ENCODE results near the gene TRIO.

TRIO gene

DNA sequence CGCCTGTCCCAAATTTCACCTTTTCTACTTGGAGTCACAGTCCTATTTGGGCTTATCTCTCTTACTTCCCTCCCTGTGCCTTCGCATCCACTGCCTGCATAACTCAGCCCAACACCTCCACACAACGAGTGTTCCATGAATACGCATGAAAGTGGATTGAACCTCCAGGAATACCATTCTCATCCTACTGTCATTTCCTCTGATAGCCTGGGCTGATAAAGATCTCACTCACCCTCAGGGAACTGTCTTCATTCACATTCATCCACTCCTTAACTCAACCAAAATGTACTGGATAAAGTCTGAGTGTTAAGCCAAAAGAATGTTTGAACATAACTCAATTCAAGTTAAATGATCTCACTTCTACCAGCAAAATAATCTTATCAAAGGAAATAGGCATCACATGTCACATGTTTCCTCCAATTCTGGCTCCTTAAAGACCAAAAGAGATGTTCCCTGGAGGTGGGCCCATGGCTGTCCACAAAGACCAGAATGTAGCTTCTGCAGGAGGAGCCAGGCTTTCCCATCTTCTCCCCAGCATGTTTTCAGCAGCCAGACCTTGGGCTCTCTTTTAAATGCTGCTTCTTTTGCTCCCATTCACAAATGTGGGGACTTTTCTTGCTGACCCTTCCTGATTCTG is 28.4 kb upstream of the TRIO start:
- H3K27me3 Mint-ChIP-seq (ENCODE audit: low read depth), result no peaks in the 10 kb centered on the region
- H3K9me3 Mint-ChIP-seq, result no peaks in the 10 kb centered on the region
- no peak overlapping the region for H3K27ac Mint-ChIP-seq
- H3K4me3 Mint-ChIP-seq, result no peak overlapping the region
- no peaks in the 10 kb centered on the region for H3K36me3 Mint-ChIP-seq (ENCODE audit: low read depth)
- no peaks in the 10 kb centered on the region for H3K4me1 Mint-ChIP-seq (ENCODE audit: low read depth)

DNA sequence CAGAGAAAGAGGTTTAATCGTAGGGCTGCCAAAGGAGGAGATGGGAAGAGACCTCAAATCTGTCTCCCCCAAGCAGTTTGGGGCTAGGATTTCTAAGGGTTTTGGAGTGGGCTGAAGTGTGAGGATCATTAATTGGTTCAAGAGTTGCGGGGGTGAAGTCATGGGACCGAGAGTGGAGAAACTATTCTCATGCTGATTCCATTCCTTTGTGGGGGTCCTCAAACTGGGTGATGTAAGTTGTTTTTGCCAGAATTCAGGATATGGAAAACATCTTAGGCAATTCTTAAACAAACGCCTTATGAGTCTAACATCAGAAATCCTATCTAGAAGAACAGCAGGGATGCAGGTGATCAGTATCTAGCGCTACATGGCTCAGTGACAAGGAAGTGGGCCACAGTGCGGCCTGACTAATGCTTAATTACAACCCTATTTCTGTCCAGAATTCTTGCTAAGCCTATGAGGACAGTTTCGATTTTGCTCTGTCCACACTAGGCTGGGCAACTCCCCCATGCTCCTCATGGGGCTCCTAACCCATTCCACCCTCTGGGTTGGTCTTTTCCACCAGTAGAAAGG is 27.7 kb upstream of the TRIO start:
- H3K27me3 Mint-ChIP-seq (ENCODE audit: low read depth), result no peaks in the 10 kb centered on the region
- H3K36me3 Mint-ChIP-seq (ENCODE audit: low read depth), result no peaks in the 10 kb centered on the region
- H3K4me3 Mint-ChIP-seq, result no peak overlapping the region
- H3K9me3 Mint-ChIP-seq, result no peaks in the 10 kb centered on the region
- H3K27ac Mint-ChIP-seq, result no peak overlapping the region
- H3K4me1 Mint-ChIP-seq (ENCODE audit: low read depth), result no peaks in the 10 kb centered on the region

DNA sequence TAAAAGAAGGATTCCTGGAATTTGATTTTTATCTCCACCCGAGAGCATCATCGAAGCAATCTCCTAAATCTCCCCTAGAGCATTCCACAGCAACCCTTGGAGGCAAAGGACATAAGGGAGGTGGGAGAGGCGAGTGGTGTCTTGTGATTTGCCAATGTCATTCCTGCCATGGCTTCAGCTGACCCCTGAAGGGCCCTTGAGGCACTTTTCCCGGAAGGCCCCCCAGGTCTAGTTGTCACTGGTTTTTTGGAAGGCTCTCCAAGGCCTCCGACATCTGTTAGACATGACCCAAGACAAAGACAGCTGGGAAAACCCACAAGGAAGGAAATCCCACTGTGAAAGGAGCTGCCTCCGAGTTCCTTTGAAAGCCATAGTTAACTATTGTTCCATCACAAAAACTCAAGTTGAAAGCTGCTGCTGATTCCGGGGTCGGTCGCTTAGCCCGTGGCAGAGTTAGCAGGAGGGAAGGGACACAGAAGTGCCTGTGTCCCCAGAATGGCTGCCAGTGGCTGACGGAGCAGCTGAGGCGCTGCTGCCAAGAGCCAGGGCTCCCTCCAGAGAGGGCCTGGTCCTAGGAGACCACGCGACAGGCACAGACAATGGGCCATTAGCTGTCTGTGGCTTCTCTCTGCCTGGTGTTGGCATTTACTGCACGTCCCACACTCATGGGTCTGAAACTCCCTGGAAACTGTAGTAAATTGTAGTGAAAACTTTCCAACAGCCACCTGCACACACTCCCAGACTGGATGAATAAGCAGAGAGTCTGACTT is 24.4 kb upstream of the TRIO start:
- H3K27me3 Mint-ChIP-seq (ENCODE audit: low read depth), result no peaks in the 10 kb centered on the region

DNA sequence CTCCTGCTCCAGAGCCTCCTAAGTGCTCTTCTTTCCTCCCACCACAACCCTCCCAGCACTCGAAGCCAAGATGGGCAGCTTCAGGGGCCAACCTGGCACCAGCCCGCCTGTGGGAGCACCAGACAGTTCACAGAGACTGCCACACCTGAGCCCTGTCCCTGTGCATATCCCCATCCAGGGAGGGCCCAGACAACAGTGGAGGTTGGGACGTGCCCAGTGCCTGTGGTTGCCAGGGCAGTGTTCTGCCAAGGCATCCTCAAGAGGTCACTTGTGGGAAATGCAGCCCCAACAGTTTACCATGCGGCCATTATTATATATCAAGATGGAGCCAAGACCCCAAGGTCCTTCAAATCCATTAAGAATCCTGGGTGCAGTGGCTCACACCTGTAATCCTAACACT is 23.0 kb upstream of the TRIO start:
- Mint-ChIP-seq H3K9me3 (no peaks in the 10 kb centered on the region), H3K27ac (no peak overlapping the region), H3K27me3 (ENCODE audit: low read depth) (no peaks in the 10 kb centered on the region), H3K4me1 (ENCODE audit: low read depth) (no peaks in the 10 kb centered on the region), H3K4me3 (no peak overlapping the region), H3K36me3 (ENCODE audit: low read depth) (no peaks in the 10 kb centered on the region)

More for the DNA sequence above, 24.4 kb upstream of the TRIO start:
- H3K9me3 Mint-ChIP-seq, result no peaks in the 10 kb centered on the region
- H3K27ac Mint-ChIP-seq, result no peak overlapping the region
- H3K36me3 Mint-ChIP-seq (ENCODE audit: low read depth), result no peaks in the 10 kb centered on the region
- H3K4me1 Mint-ChIP-seq (ENCODE audit: low read depth), result no peaks in the 10 kb centered on the region
- H3K4me3 Mint-ChIP-seq, result no peak overlapping the region

DNA sequence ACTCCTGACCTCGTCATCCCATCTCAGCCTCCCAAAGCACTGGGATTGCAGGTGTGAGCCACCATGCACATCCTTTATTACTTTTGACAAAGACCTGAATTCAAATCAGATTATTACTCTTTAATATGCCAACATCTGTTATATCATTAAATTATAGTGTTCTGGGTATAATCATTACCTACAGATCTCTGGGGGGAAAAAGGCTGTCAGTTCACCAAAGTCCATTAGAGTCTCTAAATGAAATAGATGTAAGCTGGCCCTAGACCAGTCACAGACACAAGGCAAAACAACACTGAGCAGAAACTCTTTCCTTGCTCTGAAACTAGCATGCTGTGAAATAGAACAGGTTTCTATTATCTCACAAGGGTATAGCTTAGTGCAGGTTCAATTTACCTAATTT is 21.6 kb upstream of the TRIO start:
- Mint-ChIP-seq H3K27me3 (ENCODE audit: low read depth) (no peaks in the 10 kb centered on the region), H3K4me1 (ENCODE audit: low read depth) (no peaks in the 10 kb centered on the region), H3K36me3 (ENCODE audit: low read depth) (no peaks in the 10 kb centered on the region), H3K9me3 (no peaks in the 10 kb centered on the region), H3K4me3 (no peak overlapping the region), H3K27ac (no peak overlapping the region)

DNA sequence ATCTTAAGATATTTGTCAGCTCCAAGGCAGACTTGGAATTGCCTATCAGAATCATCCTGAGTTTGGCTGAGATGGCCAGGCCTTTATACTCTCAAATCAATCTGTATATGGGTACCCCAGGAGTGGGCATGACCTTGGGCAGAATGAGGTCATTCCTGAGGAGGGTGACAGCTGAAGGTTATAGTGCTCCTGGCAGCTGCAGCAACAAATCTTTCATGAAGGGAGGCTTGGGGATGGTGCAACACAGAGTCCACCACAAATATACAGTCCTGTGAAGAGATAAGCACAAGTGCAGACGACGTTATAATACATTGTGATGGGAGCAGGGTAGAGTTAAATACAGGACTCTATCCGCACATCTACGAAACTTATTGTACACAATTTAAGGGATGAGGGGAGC is 21.1 kb upstream of the TRIO start:
- no peaks in the 10 kb centered on the region for H3K9me3 Mint-ChIP-seq
- H3K27me3 Mint-ChIP-seq (ENCODE audit: low read depth), result no peaks in the 10 kb centered on the region
- H3K4me1 Mint-ChIP-seq (ENCODE audit: low read depth), result no peaks in the 10 kb centered on the region
- H3K27ac Mint-ChIP-seq, result no peak overlapping the region
- no peak overlapping the region for H3K4me3 Mint-ChIP-seq
- H3K36me3 Mint-ChIP-seq (ENCODE audit: low read depth), result no peaks in the 10 kb centered on the region

DNA sequence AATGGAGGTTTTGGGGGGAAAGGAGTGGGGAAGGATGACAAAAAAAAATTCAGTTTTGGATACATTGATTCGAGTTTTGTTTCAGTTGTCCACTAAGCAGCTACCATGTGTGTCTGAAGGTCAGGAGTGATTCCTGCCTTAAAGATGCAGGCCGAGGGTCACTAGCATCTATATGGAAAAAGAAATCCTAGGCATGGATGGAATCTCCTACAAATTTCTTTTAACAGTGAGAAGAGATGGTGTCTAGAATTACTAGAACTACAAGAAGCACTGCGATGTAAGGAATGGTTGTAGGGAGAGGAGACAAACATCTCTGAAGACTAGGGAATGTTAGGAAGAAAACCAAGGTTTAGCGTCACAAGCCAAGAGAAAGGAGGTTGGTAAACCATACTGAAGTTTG is 19.6 kb upstream of the TRIO start:
- Mint-ChIP-seq H3K36me3 (ENCODE audit: low read depth) (no peaks in the 10 kb centered on the region), H3K27ac (no peak overlapping the region), H3K4me1 (ENCODE audit: low read depth) (no peaks in the 10 kb centered on the region), H3K9me3 (no peaks in the 10 kb centered on the region), H3K27me3 (ENCODE audit: low read depth) (no peaks in the 10 kb centered on the region), H3K4me3 (no peak overlapping the region)

DNA sequence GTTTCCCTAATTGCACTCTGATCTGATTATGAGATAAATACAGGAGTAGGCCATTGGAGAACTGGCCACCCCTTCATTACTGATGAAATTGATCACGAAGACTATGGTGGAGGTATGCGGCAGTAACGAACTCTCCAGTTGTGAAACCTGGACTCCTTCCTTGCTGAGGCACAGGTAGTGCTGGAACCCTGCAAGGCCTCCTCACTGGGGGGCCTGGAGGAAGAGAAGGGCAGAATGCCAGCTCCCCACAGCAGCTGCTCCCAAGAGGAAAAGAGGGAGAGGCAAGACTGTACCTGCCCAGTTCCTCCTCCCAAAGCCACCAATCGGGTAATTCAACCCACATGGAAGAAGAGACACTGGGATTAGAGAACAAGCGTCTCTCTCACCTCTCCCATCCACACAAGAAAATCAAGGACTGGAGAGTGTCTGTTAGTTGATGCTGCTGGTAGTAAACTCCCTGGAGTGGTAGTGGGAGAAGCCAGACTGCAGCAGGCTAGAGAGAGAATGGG is 19.1 kb upstream of the TRIO start:
- Mint-ChIP-seq H3K9me3 (no peaks in the 10 kb centered on the region), H3K27me3 (ENCODE audit: low read depth) (no peaks in the 10 kb centered on the region), H3K27ac (no peak overlapping the region), H3K4me1 (ENCODE audit: low read depth) (no peaks in the 10 kb centered on the region), H3K36me3 (ENCODE audit: low read depth) (no peaks in the 10 kb centered on the region), H3K4me3 (no peak overlapping the region)

DNA sequence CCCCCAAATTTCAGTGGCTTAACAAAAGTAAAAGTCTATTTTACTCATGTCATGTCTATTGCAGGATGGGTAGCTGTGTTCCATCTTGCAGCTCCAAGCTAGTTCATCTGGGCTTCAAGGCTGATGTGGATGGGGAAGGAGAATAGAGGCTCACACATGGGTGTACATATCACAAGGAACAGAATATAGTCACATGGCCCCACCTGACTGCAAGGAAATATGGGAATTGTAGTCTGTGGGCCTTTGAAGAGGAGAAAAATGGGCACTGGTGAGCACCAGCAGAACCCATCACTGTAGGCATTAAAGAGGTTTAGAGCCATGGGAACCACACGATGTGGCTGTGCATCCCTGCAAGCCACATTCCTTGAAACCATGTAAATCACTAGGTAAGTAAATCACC is 17.9 kb upstream of the TRIO start:
- Mint-ChIP-seq H3K27ac (no peak overlapping the region), H3K27me3 (ENCODE audit: low read depth) (no peaks in the 10 kb centered on the region), H3K4me3 (no peak overlapping the region), H3K36me3 (ENCODE audit: low read depth) (no peaks in the 10 kb centered on the region), H3K4me1 (ENCODE audit: low read depth) (no peaks in the 10 kb centered on the region), H3K9me3 (no peaks in the 10 kb centered on the region)

DNA sequence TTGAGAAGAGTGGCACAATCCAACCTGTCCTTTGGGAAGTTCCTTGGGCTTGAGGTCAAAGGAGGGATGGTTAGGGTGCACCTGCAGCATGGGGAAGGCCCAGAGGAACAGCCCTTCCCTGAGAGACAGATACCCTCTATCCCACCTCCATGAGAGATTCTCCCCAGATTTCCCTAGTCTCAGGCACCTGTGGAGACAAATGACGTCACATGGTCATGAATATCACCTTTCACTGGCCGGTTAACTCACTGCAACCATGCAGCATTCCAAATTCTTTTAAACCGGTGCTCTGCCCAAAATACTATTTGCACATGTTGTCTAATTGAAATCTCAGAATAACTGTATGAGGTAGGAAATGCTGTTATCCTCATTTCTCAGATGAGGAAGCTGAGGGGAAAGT is 15.6 kb upstream of the TRIO start:
- Mint-ChIP-seq H3K36me3 (ENCODE audit: low read depth) (no peaks in the 10 kb centered on the region), H3K9me3 (no peaks in the 10 kb centered on the region), H3K4me1 (ENCODE audit: low read depth) (no peaks in the 10 kb centered on the region), H3K27me3 (ENCODE audit: low read depth) (no peaks in the 10 kb centered on the region), H3K4me3 (no peak overlapping the region), H3K27ac (no peak overlapping the region)

DNA sequence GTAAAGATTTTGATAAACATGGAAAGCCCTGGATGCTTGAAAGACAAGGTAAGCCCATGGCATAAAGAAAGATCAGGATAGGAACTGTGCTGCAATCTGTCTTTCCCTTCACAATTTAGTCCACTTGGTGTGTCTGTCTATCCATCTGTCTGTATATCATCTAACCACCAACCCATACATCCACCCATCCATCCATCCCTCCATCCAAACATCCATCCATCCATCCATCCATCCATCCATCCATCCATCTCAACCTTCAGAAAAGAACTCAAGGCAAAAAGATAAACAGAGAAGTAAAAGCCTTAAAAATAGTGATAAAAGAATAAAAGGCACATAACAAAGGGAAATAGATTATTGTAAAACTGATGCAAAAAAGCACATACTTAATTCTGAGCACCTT is 15.1 kb upstream of the TRIO start:
- H3K27me3 Mint-ChIP-seq (ENCODE audit: low read depth), result no peaks in the 10 kb centered on the region
- no peak overlapping the region for H3K27ac Mint-ChIP-seq
- no peaks in the 10 kb centered on the region for H3K36me3 Mint-ChIP-seq (ENCODE audit: low read depth)
- H3K4me1 Mint-ChIP-seq (ENCODE audit: low read depth), result no peaks in the 10 kb centered on the region
- no peaks in the 10 kb centered on the region for H3K9me3 Mint-ChIP-seq
- no peak overlapping the region for H3K4me3 Mint-ChIP-seq

DNA sequence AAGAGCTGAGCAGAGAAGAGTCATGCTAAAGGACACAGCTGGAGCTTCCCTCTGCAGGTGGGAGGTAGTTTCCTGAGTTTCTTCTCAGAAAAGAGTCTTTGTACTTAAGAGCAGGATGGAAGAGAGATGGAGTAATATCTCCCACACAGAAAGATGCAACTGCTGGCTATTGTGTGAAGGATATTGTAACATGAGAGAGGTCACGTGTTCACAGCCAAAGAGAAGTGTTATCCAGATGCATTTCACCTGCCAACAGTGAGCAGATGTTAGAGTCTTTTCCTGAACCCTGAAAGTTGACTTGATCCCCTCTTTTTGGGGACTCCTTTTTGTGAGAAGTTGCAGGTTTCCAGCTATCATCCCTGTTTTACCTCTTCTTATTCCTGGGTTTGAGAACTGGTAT is 14.0 kb upstream of the TRIO start:
- Mint-ChIP-seq H3K9me3 (no peaks in the 10 kb centered on the region), H3K36me3 (ENCODE audit: low read depth) (no peaks in the 10 kb centered on the region), H3K27me3 (ENCODE audit: low read depth) (no peaks in the 10 kb centered on the region), H3K4me3 (no peak overlapping the region), H3K4me1 (ENCODE audit: low read depth) (no peaks in the 10 kb centered on the region), H3K27ac (no peak overlapping the region)

DNA sequence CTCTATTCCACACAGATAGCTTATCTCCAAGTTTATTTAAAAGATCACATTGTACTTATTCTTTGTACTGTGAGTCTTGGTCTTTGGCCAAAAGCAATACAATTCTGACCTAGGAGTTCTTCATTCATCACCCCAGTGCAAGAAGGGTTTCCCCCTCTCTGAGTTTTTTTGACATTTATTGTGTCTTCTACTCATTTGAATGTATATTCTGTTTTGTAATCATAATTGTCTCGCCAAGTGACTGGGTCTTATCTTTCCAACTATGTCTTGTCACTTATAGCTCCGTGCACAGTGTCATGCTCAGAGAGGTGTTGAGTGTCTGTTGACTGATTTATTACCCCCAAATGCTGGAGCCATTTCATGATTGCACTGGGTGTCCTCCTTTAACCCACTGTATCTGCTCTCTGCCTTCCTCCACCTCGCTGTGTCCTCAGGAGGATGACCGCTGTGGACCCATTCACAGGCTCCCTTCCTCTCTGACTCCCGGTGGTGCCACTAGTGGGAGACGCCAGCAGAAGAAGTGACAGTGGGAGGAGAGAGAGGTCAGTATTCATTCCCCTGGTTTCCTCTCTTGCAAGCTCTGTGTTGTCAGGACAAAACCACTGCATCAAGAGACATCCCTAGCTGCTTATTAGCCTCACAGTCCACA is 11.2 kb upstream of the TRIO start:
- Mint-ChIP-seq H3K4me3 (no peak overlapping the region), H3K4me1 (ENCODE audit: low read depth) (no peaks in the 10 kb centered on the region), H3K27ac (no peak overlapping the region), H3K9me3 (peaks cover 11% of the 10 kb centered on the region), H3K36me3 (ENCODE audit: low read depth) (no peaks in the 10 kb centered on the region), H3K27me3 (ENCODE audit: low read depth) (no peaks in the 10 kb centered on the region)

DNA sequence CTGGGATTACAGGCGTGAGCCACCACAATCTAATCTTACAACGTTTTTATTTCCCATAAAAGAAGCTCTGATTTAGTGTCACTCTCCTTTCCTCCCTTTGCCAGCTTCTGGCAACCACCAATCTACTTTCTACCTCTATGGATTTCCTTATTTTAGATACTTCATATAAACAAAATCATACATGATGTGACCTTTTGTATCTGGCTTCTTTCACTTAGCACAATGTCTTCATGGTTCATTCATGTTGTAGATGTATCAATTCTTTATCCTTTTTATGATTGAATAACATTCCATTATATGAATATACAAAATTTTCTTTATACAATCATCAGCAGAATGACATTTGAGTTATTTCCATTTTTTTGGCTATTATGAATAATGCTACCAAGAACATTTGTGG is 9.7 kb upstream of the TRIO start:
- Mint-ChIP-seq H3K27me3 (ENCODE audit: low read depth) (peaks cover 3% of the 10 kb centered on the region), H3K27ac (no peak overlapping the region), H3K36me3 (ENCODE audit: low read depth) (no peaks in the 10 kb centered on the region), H3K4me1 (ENCODE audit: low read depth) (no peaks in the 10 kb centered on the region), H3K4me3 (no peak overlapping the region), H3K9me3 (peaks cover 14% of the 10 kb centered on the region)

DNA sequence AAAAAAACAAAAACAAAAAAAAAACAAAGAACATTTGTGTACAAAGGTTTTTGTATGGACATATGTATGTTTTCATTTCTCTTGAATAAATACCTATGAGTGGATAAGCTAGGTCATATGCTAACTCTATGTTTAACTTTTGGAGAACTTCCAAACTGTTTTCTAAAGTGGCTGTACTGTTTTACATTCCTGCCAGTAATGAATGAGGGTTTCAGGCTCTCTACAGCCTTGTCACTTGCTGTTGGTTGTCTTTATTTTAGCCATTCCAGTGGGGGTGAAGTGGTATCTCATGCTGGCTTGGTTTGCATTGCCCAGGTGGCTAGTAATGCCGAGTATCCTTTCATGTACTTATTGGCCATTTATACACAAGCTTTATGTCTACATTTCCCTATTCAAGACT is 9.1 kb upstream of the TRIO start:
- peaks cover 4% of the 10 kb centered on the region for H3K27me3 Mint-ChIP-seq (ENCODE audit: low read depth)
- no peaks in the 10 kb centered on the region for H3K4me1 Mint-ChIP-seq (ENCODE audit: low read depth)
- no peak overlapping the region for H3K4me3 Mint-ChIP-seq
- H3K36me3 Mint-ChIP-seq (ENCODE audit: low read depth), result no peaks in the 10 kb centered on the region
- H3K9me3 Mint-ChIP-seq, result peaks cover 14% of the 10 kb centered on the region
- no peak overlapping the region for H3K27ac Mint-ChIP-seq
